ENCODE results near the gene GORASP2.

The GORASP2 gene

GRCh38 chr2:171008550-171009205 lies 79.6 kb downstream of the GORASP2 start:
- no peak for DNase-seq

- no peak for DNase-seq
Measured at GRCh38 chr2:171009386-171009785, 80.3 kb downstream of the GORASP2 start.

GRCh38 chr2:171013851-171014250 lies 84.8 kb downstream of the GORASP2 start:
- no peak for DNase-seq

- DNase-seq = no peak
Measured at GRCh38 chr2:171016125-171016524, 87.1 kb downstream of the GORASP2 start.
